ENCODE measurements around the gene STX8.
"Not testable (repeated sequence)": the region's sequence is repeated elsewhere in the genome, so short reads cannot be mapped to it uniquely, and the experiment has no call there.

The STX8 gene

GRCh38 chr17:9286434-9286833 is 289.2 kb downstream of the STX8 start:
- no peak for DNase-seq

DNA sequence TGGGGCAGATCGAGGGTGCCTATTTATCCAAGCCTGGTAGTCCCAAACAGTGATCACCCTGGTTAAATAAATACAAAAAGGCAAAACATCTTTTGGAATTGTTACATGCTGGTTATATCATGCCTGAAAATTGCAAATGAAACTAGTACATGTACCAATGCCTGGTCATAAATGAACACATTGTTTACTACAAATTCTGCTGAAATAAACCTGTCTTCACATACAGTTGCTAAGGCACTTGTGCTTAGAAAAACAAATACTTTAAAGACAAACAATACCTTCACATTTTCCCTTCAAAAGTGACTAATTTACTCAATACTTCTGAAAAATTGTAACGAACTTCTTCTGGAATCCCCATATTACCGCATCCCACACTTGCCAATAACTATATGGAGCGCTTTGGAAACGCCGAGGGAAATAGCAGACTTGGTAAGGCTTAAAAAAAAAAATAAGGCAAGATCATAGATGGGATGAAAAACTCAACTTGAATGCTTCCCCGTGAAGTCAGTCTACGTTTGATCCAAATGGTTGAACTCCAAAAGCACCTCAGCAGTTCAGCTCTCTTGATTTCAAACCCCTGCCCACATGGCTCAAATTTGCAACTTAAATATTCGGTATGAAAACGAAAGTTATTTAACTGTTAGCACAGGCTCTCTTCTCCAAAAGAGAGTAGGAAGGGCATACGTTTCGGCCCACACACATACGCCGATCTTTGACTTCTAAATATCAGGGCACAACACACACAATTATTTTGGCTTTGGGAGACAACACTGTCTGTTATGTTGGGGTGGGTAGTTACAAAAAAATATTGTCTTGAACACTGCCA is 289.8 kb downstream of the STX8 start:
- no peak for DNase-seq

GRCh38 chr17:9284884-9285283 is 290.7 kb downstream of the STX8 start:
- DNase-seq, result no peak

- no peak for DNase-seq
Observed at GRCh38 chr17:9283909-9284308, 291.7 kb downstream of the STX8 start.

DNA sequence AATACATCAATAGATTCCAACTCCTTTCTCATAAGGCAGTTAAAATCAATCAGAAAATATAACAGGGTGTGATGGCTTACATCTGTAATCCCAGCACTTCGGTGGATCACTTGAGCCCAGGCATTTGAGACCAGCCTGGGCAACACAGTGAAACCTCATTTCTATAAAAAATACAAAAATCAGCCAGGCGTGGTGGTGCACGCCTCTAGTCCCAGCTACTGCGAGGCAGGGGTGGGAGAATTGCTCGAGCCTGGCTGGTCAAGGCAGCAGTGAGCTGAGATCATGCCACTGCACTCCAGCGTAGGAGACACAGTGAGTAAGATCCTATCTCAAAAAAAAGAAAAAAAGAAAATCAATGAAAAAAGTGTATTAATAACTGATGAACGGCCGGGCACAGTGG is 295.7 kb downstream of the STX8 start:
- no peak for DNase-seq

GRCh38 chr17:9274973-9275372 is 300.6 kb downstream of the STX8 start:
- no peak for DNase-seq

GRCh38 chr17:9273428-9274391 is 301.9 kb downstream of the STX8 start:
- DNase-seq, result no peak

DNA sequence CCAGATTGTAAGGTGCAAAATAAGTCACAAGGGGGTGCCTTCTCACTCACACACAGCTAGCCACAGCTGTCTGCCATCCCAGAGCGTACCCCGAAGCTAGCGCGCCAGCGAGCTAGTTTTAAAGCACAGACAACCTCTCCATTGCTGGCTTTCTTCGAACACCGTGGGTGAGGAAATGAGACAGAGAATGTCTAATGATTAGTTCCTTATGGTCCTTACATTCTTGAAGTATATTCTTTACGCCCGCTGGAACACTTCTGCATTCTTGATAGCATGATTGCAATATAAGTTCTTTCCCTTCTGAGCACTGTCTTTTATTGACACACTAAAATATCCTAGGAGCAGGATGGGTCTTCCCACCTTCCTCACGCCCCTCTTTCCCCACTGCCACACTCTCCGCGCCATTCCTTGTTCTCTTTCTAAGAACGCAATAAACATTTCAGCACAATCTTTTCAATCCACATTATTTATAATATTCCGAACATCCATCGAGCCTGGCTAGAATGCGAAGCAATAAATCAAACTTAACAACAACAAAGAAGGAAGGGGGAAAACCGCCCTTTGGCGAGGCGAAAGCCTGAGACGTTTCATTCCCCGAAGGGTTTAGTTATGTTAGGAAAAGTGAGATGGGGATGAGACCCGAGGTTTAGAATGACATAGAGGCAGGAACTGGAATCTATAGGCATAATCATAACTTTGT is 303.0 kb downstream of the STX8 start:
- DNase-seq, result no peak

DNA sequence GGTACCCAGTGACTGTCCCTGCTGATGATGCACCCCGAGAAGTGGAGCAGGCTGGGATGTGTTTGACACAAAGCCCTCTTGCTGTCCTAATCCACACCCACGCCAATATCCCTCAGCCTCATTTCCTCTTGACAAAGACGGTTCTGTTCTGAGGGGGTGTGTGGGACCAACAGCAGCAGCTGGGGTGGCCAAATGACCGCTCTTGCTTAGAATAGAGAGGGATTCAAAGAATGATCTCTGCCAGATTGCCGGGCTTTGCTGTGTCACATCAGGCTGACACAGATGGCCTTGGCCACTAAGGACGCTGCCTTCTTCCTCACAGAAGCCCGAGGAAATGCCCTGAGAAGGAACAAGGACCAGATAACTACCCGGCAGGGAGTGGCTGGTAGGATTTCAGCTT is 303.6 kb downstream of the STX8 start:
- DNase-seq, result no peak

- DNase-seq, result no peak
Observed at GRCh38 chr17:9270921-9271320, 304.7 kb downstream of the STX8 start.

DNA sequence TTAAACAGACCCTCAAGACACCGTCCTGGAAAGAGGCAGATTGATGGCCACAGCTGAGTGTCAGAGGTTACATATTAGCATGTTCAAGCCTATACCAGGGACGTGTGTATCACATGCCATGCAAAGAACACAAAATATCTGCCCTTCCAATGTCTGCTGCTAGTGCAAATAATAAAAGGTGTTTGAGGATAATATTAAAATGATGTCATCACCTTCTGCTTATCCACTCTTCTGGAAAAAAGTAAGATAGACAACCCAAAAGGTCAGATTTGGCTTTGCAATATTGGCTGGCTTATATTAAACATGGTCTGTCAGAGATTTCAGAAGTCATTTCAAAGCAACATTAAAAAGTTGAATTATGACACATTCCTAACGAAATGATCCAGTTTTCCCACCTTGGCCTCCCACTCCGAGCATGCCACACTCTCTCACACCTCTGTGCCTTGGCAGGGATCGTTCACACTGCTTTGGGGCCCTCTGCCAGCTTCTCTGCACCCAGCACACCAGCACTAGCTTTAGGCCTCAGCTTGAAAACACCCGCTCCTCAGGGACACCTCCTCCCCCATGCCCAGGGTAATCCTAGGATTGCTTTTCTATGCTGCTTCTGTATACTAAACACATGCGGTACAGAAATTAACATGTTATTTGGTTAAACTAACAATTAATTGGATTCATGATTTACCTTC is 306.1 kb downstream of the STX8 start:
- no peak for DNase-seq

- DNase-seq, result no peak
Observed at GRCh38 chr17:9268546-9268945, 307.1 kb downstream of the STX8 start.

- DNase-seq, result no peak
Observed at GRCh38 chr17:9266697-9267117, 308.9 kb downstream of the STX8 start.

- no peak for DNase-seq
Observed at GRCh38 chr17:9266031-9266680, 309.5 kb downstream of the STX8 start.

DNA sequence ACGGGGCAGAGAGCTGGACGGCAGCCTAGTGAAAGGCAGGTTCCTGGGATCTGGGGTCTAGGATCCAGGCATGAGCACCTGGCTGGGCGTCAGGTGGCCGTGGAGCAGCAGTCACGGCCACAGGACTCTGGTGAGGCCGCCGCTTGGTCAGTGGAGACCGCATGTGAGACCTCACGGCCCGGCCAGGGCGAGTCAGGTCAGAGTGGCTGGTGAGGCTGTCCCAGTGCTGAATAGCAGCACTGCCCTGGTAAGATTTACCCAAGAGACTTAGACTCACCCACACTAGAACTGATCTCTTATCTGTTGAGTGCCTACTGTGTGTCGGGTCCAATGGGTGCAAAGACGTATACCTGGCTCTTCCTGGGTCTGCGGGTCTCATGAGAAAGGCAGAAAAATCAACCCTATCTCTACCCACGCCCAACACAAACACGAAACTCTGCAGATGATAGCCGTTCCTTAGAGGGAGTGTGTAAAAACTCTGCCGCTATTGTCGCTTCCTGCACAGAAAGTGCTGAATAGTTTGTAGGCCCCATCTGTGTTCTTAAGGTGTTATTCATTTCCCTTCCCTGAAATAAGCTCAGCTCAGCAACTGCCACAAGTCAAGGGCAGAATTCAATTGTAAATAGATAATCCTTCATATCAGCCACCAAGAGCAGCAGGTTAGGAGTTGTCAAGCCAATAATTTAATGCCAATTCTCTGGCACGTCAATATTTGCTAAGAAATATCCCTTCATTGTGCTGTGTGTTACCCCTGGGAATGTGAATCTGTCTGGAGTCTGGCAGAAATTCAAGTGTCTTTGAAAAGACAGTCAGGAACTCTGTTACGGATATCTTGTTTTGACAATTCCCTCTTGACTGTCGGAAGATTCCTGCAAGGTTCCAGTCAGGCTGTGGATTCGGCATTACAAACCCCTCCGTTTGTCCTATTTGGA is 314.3 kb downstream of the STX8 start:
- peak in 1 of 2 donors; percentile 64 for DNase-seq

DNA sequence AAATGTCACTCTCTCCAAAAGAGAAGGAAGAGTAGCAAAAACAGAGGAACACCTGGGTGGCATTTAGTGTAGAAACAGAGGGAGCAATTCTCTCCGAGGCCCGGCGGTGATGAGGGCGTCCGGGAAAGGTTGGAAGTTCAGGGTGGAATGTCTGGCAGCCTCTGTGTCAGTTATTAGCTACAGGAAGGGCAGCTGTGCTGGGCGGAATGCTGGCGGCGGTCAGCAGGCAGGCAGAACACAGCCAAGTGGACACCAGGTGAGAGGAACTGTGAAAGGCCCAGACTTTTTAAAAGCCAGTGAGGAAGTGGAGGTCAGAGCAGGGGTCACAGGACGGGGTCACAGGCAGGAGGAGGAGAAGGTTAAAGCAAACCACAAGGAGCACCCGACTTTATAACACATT is 316.2 kb downstream of the STX8 start:
- no peak for DNase-seq

- peak in 1 of 2 donors; percentile 83 for DNase-seq
Observed at GRCh38 chr17:9258115-9259015, 317.3 kb downstream of the STX8 start.

GRCh38 chr17:9257630-9257965 is 318.0 kb downstream of the STX8 start:
- not testable (repeated sequence) for DNase-seq

DNA sequence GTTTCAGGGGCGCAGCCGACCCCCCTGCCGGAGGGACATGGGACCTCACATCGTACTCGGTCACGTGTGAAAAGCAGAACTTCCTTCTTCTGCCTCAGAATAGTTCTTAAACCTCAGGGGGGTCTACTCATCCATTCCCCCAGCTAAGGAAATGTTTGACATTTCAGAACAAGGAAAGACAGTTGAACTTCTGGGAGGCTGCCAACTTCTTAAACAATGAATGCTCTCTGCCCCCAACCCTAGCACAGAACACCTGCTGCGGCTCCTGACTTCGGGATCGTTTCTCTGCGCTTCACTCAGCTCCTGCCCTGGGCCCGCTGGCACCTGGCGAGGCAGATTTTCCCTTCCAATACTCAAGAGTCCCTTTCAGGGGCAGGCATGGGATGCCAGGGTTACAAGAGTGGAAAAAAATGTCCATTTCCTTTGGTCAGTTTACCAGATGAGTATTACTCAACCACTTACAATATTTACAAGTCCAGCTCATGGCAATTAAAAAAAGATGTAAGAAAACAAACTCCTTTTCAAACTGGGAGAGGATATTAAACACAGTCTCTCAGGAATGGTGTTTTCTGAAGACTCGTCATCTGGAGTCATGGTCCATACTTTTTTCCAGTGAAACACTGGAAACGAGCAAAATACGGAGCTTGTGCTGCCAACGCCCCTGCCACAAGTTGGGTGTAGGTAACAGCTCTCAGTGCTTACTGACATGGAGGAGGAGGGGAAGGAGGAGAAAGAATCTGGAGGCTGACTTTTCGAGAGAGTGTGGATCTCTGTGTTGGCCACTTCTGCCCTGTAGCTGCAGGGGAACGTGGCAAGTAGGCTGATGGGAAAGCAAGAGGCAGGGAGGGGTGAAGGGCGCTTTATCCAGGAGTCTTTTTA is 318.6 kb downstream of the STX8 start:
- peak in 1 of 2 donors; percentile 94 for DNase-seq

All from bone marrow (tissue), 2 donors.